GM23248 (cell line): ENCODE data around the gene PRRT4.

Experiments used
- EZH2 ChIP-seq: fragments of 200-600 bp; sonication (generic); IDR thresholded peaks from 2 replicates; pipeline ENCODE4 v1.6.1; 2018; ENCODE audit warnings: antibody characterized with exemption, mild to moderate bottlenecking; ENCODE audit not compliant: insufficient read depth, poor library complexity, severe bottlenecking
- EZH2phosphoT487 ChIP-seq: fragments of 200-600 bp; sonication (generic); IDR thresholded peaks from 2 replicates; pipeline ENCODE4 v1.6.1; 2018; ENCODE audit warnings: antibody characterized with exemption, moderate library complexity, mild to moderate bottlenecking, low read depth; ENCODE audit not compliant: insufficient read depth

DNA sequence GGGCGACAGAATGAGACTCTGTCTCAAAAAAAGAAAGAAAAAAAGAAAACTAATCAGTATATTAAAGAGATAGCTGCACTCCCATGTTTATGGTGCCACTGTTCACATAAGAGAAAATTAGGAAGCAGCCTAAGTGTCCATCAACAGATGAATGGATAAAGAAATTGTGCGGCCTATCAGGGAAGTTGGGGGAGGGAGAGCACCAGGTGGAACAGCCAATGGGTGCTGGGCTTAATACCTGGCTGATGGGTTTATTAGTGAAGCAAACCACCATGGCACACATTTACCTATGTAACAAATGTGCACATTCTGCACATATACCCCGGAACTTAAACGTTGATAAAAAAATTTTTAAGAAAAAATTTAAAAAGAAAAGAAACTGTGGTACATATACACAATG is 9.0 kb upstream of the PRRT4 start:
- no peak for TF ChIP-seq EZH2
- no peak for TF ChIP-seq EZH2phosphoT487
